Measurements from ENCODE around the gene SLC9A9.

Gene SLC9A9

GRCh38 chr3:143750841-143751240 is 97.4 kb downstream of the SLC9A9 start:
- Histone ChIP-seq H3K27me3 (no peaks in the 10 kb centered on the region), H3K9ac (no peak overlapping the region), H4K20me1 (no peaks in the 10 kb centered on the region), H3K4me2 (no peak overlapping the region), H3K36me3 (no peaks in the 10 kb centered on the region), H3K4me1 (peaks cover 9% of the 10 kb centered on the region; the same call in 1 of the 2 replicates), H3K4me3 (no peak overlapping the region), H3K9me3 (no peaks in the 10 kb centered on the region), H3K27ac (no peak overlapping the region)
- no peak for TF ChIP-seq Cebpa-rat (IDR thresholded peaks at IDR 0.05)

GRCh38 chr3:143749926-143750325 is 98.3 kb downstream of the SLC9A9 start:
- no peak for TF ChIP-seq Cebpa-rat (IDR thresholded peaks at IDR 0.05)
- Histone ChIP-seq H3K27ac (no peak overlapping the region), H3K4me2 (no peak overlapping the region), H4K20me1 (no peaks in the 10 kb centered on the region), H3K27me3 (no peaks in the 10 kb centered on the region), H3K9ac (no peak overlapping the region), H3K36me3 (no peaks in the 10 kb centered on the region), H3K9me3 (no peaks in the 10 kb centered on the region), H3K4me3 (no peak overlapping the region), H3K4me1 (peaks cover 9% of the 10 kb centered on the region; the same call in 1 of the 2 replicates)

- H3K4me3 ChIP-seq, result no peak overlapping the region
- no peaks in the 10 kb centered on the region for H3K36me3 ChIP-seq
- H3K27ac ChIP-seq, result no peak overlapping the region
- H3K27me3 ChIP-seq, result no peaks in the 10 kb centered on the region
- no peak overlapping the region for H3K4me2 ChIP-seq
- no peaks in the 10 kb centered on the region; the same call in 1 of the 2 replicates for H3K9me3 ChIP-seq
- no peak for TF ChIP-seq Cebpa-rat (IDR thresholded peaks at IDR 0.05)
- no peaks in the 10 kb centered on the region for H4K20me1 ChIP-seq
- H3K9ac ChIP-seq, result no peak overlapping the region
- H3K4me1 ChIP-seq, result no peaks in the 10 kb centered on the region
Observed at GRCh38 chr3:143737065-143737464, 111.2 kb downstream of the SLC9A9 start.

GRCh38 chr3:143736205-143736997 is 111.9 kb downstream of the SLC9A9 start:
- no peaks in the 10 kb centered on the region; the same call in 1 of the 2 replicates for H3K9me3 ChIP-seq
- H3K36me3 ChIP-seq, result no peaks in the 10 kb centered on the region
- no peak overlapping the region for H3K4me3 ChIP-seq
- no peak overlapping the region for H3K9ac ChIP-seq
- no peak overlapping the region for H3K27ac ChIP-seq
- H3K27me3 ChIP-seq, result no peaks in the 10 kb centered on the region
- TF ChIP-seq Cebpa-rat (IDR thresholded peaks at IDR 0.05), result no peak
- H4K20me1 ChIP-seq, result no peaks in the 10 kb centered on the region
- no peak overlapping the region for H3K4me2 ChIP-seq
- no peaks in the 10 kb centered on the region for H3K4me1 ChIP-seq

GRCh38 chr3:143731776-143732175 is 116.5 kb downstream of the SLC9A9 start:
- no peak overlapping the region for H3K4me3 ChIP-seq
- H3K9ac ChIP-seq, result no peak overlapping the region
- H3K4me2 ChIP-seq, result no peak overlapping the region
- H3K9me3 ChIP-seq, result no peaks in the 10 kb centered on the region
- TF ChIP-seq Cebpa-rat (IDR thresholded peaks at IDR 0.05), result no peak
- no peaks in the 10 kb centered on the region for H3K4me1 ChIP-seq
- no peak overlapping the region for H3K27ac ChIP-seq
- H3K27me3 ChIP-seq, result no peaks in the 10 kb centered on the region
- no peaks in the 10 kb centered on the region for H4K20me1 ChIP-seq
- no peaks in the 10 kb centered on the region for H3K36me3 ChIP-seq

GRCh38 chr3:143731320-143731719 is 116.9 kb downstream of the SLC9A9 start:
- TF ChIP-seq Cebpa-rat (IDR thresholded peaks at IDR 0.05), result no peak
- H3K9me3 ChIP-seq, result no peaks in the 10 kb centered on the region
- H3K4me2 ChIP-seq, result no peak overlapping the region
- no peaks in the 10 kb centered on the region for H3K27me3 ChIP-seq
- H4K20me1 ChIP-seq, result no peaks in the 10 kb centered on the region
- H3K27ac ChIP-seq, result no peak overlapping the region
- H3K4me1 ChIP-seq, result no peaks in the 10 kb centered on the region
- no peaks in the 10 kb centered on the region for H3K36me3 ChIP-seq
- no peak overlapping the region for H3K4me3 ChIP-seq
- H3K9ac ChIP-seq, result no peak overlapping the region

GRCh38 chr3:143727391-143727790 is 120.9 kb downstream of the SLC9A9 start:
- H3K27me3 ChIP-seq, result no peaks in the 10 kb centered on the region
- no peak overlapping the region for H3K4me3 ChIP-seq
- H3K9me3 ChIP-seq, result no peaks in the 10 kb centered on the region
- H3K36me3 ChIP-seq, result no peaks in the 10 kb centered on the region
- no peaks in the 10 kb centered on the region for H4K20me1 ChIP-seq
- no peak for TF ChIP-seq Cebpa-rat (IDR thresholded peaks at IDR 0.05)
- H3K27ac ChIP-seq, result no peak overlapping the region
- H3K9ac ChIP-seq, result no peak overlapping the region
- no peak overlapping the region for H3K4me2 ChIP-seq
- no peaks in the 10 kb centered on the region for H3K4me1 ChIP-seq

GRCh38 chr3:143726727-143727126 is 121.5 kb downstream of the SLC9A9 start:
- Histone ChIP-seq H3K4me1 (no peaks in the 10 kb centered on the region), H4K20me1 (no peaks in the 10 kb centered on the region), H3K27me3 (no peaks in the 10 kb centered on the region), H3K9ac (no peak overlapping the region), H3K4me2 (no peak overlapping the region), H3K36me3 (no peaks in the 10 kb centered on the region), H3K9me3 (no peaks in the 10 kb centered on the region), H3K4me3 (no peak overlapping the region), H3K27ac (no peak overlapping the region)
- TF ChIP-seq Cebpa-rat (IDR thresholded peaks at IDR 0.05), result no peak

- Histone ChIP-seq H3K36me3 (no peaks in the 10 kb centered on the region), H3K9me3 (no peaks in the 10 kb centered on the region), H3K27ac (no peak overlapping the region), H3K9ac (no peak overlapping the region), H3K4me3 (no peak overlapping the region), H4K20me1 (no peaks in the 10 kb centered on the region), H3K4me2 (no peak overlapping the region), H3K4me1 (no peaks in the 10 kb centered on the region), H3K27me3 (no peaks in the 10 kb centered on the region)
- no peak for TF ChIP-seq Cebpa-rat (IDR thresholded peaks at IDR 0.05)
Observed at GRCh38 chr3:143720381-143720780, 127.9 kb downstream of the SLC9A9 start.

- Histone ChIP-seq H3K9ac (no peak overlapping the region), H3K27ac (no peak overlapping the region), H3K4me3 (no peak overlapping the region), H3K4me1 (no peaks in the 10 kb centered on the region), H3K9me3 (no peaks in the 10 kb centered on the region), H4K20me1 (no peaks in the 10 kb centered on the region), H3K27me3 (no peaks in the 10 kb centered on the region), H3K36me3 (no peaks in the 10 kb centered on the region), H3K4me2 (no peak overlapping the region)
- TF ChIP-seq Cebpa-rat (IDR thresholded peaks at IDR 0.05), result no peak
Observed at GRCh38 chr3:143718463-143718862, 129.8 kb downstream of the SLC9A9 start.
